GM21367 (cell line): ENCODE data around the gene DUS2.

Experiments used
- ATAC-seq: cut with Tn5 transposase; IDR thresholded peaks from one replicate; pipeline ENCODE4 v1.9.1; 2021; ENCODE audit not compliant: unreplicated experiment

DUS2 gene

DNA sequence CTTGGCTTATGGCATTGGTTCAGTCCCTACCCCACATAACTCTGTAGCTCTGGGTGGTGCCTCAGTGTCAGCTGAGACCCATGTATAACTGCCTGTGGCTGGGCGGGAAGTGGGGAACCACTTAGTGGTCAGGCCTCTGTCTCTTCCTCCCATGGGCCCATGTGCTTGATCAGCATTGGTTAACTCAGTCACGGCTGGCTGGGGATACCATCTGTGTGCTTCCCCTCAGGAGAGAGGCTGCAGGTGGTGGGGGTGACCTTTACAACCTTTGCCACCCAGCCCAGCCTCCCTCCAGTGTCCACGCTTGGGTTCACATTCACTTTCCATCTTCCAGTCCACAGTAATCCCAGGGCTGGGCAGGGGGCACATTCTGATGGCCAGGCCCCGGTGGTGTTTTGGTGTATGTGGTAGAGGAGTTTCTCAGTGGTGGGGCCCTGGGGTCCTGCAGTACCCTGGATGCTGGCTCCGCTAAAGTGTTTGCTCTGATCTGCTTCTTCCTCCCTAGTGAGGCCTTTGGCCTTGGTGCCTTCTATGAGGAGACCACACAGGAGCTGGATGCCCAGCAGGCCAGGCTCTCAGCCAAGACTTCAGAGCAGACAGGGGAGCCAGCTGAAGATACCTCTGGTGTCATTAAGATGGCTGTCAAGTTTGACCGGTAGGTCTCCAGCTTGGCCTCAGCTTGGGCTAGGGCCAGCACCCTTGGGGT, 51.9 kb downstream of the DUS2 start:
- peak; percentile 66 for ATAC-seq

- no peak for ATAC-seq
Observed at GRCh38 chr16:68075980-68076379, 52.9 kb downstream of the DUS2 start.

DNA sequence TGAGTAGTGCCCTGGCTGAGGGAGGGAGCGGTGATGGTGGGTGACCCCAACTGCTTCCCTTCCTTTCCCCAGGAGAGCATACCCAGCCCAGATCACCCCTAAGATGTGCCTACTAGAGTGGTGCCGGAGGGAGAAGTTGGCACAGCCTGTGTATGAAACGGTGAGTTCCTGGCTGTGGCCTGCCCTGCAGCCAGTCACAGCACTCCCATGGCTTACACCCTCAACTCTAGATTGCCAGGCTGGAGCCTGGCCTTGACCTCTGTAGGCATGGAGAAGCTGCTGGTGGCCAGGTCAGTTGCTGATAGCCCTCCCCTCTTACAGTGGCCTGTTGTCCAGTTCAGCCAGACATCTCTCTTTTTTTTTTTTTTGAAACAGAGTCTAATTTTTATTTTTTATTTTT, 53.5 kb downstream of the DUS2 start:
- ATAC-seq: no peak

GRCh38 chr16:68077866-68078700, 55.0 kb downstream of the DUS2 start:
- ATAC-seq: no peak

- no peak for ATAC-seq
Observed at GRCh38 chr16:68078701-68079375, 55.8 kb downstream of the DUS2 start.

- no peak for ATAC-seq
Observed at GRCh38 chr16:68079376-68079625, 56.2 kb downstream of the DUS2 start.

DNA sequence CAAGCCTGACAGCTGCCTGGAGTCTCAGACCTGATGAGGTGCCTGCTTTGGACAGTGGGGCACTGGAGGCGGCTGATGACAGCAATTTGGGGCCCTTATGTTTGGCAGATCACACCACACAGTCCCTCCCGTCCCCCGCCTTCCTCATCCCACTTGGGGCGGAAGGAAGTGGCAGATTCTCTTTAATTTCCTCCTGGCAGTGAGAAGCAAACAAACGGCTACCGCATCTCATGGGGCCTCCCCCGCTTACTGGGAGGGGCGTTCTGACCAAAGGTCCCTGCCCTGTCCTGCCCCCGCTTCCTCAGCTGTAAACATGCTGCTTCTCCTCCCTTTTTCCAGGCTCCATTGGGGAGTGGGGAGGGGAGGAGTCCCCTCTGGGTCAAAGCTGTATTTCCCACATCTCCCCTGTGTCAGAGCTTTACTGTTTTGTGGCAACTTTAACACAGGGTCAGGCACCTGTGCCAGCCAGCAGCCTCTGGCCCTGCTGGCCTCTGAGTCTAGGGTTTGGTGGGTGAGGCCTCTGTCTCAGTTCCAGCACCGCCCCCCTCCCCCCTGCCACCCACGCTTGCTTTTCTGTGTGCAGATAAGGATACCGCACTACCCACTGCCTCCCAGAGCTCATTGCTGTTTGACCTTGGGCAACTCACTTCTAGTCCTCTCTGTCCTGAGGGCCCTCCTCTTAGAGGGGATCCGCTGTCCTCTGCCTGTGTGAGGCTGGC, 56.7 kb downstream of the DUS2 start:
- ATAC-seq: no peak

GRCh38 chr16:68081861-68082628, 59.0 kb downstream of the DUS2 start:
- no peak for ATAC-seq

GRCh38 chr16:68082629-68083238, 59.6 kb downstream of the DUS2 start:
- no peak for ATAC-seq

- ATAC-seq: no peak
Observed at GRCh38 chr16:68083239-68083781, 60.2 kb downstream of the DUS2 start.

DNA sequence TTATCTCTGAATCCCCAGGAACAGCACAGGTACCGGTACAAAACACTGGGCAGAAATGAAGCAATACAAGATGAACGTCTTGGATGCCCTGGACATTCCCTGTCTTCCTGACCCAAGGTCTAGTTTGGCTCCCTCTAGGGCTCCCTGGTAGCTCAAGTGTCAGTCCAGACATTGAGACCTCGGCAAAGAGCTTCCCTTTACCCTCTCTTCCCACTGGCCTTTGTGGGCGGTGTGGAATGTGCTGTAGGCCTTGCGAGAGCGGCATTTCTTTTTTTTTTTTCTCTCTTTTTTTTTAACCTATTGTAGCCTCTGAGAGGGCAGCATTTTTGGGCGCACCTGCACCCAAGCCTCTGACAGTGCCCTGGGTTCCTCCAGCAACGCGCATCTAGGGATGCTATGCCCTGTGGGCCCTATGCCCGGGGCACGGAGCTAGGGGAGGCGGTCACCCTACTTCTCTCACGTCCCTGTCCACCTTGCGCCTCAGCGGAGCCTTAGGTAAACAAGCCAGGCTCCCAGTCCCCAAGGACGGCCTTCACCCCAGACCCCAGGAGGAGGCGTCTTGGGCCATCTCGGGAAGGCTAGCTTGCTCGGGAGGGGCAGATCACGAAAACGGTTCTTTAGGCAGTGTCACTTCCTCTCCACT, 60.9 kb downstream of the DUS2 start:
- no peak for ATAC-seq

- ATAC-seq: peak; percentile 45
Observed at GRCh38 chr16:68084504-68085258, 61.6 kb downstream of the DUS2 start.

DNA sequence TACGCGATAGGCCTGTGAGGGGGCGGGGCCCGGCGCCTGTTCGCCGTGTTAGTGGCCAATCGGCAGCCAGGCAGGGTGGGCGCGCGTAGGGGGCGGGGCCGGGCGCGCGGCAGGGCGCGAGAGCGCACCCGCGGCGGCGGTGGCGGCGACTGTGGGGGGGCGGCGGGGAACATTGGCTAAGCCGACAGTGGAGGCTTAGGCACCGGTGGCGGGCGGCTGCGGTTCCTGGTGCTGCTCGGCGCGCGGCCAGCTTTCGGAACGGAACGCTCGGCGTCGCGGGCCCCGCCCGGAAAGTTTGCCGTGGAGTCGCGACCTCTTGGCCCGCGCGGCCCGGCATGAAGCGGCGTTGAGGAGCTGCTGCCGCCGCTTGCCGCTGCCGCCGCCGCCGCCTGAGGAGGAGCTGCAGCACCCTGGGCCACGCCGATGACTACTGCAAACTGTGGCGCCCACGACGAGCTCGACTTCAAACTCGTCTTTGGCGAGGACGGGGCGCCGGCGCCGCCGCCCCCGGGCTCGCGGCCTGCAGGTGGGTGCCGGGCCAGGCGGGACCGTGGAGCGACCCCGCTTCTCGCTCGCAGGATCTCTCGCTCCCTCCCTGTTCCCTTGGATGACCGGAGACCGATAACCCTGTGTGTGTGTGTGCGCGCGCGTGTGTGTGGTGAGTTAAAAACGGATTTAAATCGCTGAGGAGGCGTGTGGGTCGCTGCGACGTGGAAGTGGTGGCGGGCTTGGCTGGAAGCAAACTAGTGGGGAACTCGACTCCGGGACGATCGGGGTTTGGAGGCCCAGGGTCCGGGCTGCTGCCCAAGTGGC, 62.4 kb downstream of the DUS2 start, which contains the start of gene NFATC3:
NFATC3 (plus strand) TSS at position 112 of the 813 bp plus-strand sequence; CDS start at position 424, 312 bp downstream.
- peak; percentile 35 for ATAC-seq

DNA sequence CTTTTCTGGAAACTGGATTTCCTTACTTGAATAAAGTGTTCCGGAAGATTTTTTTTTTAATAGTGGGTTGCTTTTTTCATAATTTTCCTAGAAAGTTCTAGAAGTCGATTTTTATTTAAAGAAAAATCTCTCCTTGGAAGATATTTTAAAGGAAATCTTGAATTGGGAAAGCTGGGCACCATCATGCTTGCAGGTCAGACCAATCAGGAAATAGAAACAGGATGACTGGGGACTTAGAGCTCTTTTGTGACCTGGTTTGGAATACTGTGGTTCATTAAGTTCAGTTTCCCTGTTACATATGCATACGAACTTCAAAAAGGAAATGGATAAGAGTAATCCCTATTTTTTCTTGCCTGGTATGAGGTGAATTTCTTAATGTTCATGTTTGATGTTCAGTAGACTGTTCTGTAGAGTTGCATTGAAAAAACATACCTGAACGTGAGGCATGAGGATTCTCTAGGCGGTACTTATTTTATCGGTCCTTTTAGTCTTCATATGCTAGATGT, 63.3 kb downstream of the DUS2 start:
- no peak for ATAC-seq

- no peak for ATAC-seq
Observed at GRCh38 chr16:68086860-68087268, 63.8 kb downstream of the DUS2 start.

DNA sequence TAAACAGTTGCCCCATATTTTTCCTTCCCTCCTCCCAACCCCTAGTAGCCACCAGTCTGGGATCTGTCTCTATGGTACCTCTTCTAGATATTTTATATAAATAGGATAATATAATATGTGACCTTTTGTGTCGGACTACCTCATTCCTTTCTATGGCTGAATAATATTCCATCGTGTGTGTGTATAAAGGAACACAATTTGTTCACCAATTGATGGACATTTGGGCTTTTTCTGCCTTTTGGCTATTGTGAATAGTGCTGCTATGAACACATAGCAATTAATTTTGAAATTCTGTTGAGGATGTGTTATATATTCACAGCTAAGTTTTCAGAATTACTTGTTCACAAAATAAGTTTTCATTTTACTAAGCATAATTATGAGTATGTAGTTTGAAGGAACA, 64.6 kb downstream of the DUS2 start:
- ATAC-seq: no peak

- ATAC-seq: no peak
Observed at GRCh38 chr16:68088130-68088972, 65.3 kb downstream of the DUS2 start.
